H1 (cell line): ENCODE measurements around the gene PRDX5. TPM values are rescaled to one million over a fixed set of nuclear protein-coding genes. Genes with fewer than 3 reads are reported as not detected.

Source experiments
- CREB1 ChIP-seq: IDR thresholded peaks from 2 replicates; pipeline ENCODE4 v1.6.1; 2012; ENCODE audit warnings: inconsistent platforms
- JUND ChIP-seq: IDR thresholded peaks from 2 replicates; pipeline ENCODE4 v1.6.1; 2011; ENCODE audit warnings: mild to moderate bottlenecking, improper control_type of control experiment, low read length
- PHF8 ChIP-seq: fragments of 200-600 bp; sonication (generic); conservative IDR thresholded peaks from 2 replicates; pipeline ENCODE4 v1.7.1; 2012; ENCODE audit warnings: low read depth, mild to moderate bottlenecking, inconsistent platforms, low read length, moderate library complexity
- SRF ChIP-seq: IDR thresholded peaks from 2 replicates; pipeline ENCODE4 v1.6.1; 2011; ENCODE audit warnings: mild to moderate bottlenecking, low read depth, low read length, moderate library complexity
- YY1 ChIP-seq: IDR thresholded peaks from 2 replicates; pipeline ENCODE4 v1.6.1; 2011; ENCODE audit warnings: low read depth, mild to moderate bottlenecking, low read length
- polyA plus RNA-seq, 7 experiments: library from polyadenylated mRNA; depleted of rRNA in 3 of 7; stranded (reverse) in 5 of 7; unstranded in 2 of 7; fragments of >200 nt in 5 of 7; fragments of 200-250 nt in 2 of 7; gene quantifications; 1 replicate in 5 of 7; 2 replicates in 1 of 7; 4 replicates in 1 of 7; pipeline versions ENCODE4 v1.2.1 to v1.2.3, GENCODE V29; 2011 to 2013; ENCODE audit warnings: missing spikeins in 2 of 7, mixed read lengths in 2 of 7
- total RNA-seq: library from RNA; stranded (reverse); fragmentation: NEBNext Ultra II Directional; extraction: Animal tissue kit (Norgen Biotek cat#: 25700); gene quantifications from 2 replicates; pipeline ENCODE4 v1.2.1, GENCODE V29; 2021
- TF ChIP-seq, protein P1 (sequence below): IDR thresholded peaks from 2 replicates; pipeline ENCODE4 v1.6.1; 2012; ENCODE audit warnings: low read length, inconsistent platforms
- TF ChIP-seq, protein P2 (sequence below): IDR thresholded peaks from 2 replicates; pipeline ENCODE4 v1.6.1; 2012; ENCODE audit warnings: inconsistent platforms
- TF ChIP-seq, protein P3 (sequence below): IDR thresholded peaks from 2 replicates; pipeline ENCODE4 v1.6.1; 2012; ENCODE audit warnings: inconsistent platforms

Gene PRDX5
- total and polyA plus RNA-seq, 2 of the 8 experiments (the other 6 are each of a cell fraction or from before 2014, with no cell fraction given): 201 to 582 TPM

DNA sequence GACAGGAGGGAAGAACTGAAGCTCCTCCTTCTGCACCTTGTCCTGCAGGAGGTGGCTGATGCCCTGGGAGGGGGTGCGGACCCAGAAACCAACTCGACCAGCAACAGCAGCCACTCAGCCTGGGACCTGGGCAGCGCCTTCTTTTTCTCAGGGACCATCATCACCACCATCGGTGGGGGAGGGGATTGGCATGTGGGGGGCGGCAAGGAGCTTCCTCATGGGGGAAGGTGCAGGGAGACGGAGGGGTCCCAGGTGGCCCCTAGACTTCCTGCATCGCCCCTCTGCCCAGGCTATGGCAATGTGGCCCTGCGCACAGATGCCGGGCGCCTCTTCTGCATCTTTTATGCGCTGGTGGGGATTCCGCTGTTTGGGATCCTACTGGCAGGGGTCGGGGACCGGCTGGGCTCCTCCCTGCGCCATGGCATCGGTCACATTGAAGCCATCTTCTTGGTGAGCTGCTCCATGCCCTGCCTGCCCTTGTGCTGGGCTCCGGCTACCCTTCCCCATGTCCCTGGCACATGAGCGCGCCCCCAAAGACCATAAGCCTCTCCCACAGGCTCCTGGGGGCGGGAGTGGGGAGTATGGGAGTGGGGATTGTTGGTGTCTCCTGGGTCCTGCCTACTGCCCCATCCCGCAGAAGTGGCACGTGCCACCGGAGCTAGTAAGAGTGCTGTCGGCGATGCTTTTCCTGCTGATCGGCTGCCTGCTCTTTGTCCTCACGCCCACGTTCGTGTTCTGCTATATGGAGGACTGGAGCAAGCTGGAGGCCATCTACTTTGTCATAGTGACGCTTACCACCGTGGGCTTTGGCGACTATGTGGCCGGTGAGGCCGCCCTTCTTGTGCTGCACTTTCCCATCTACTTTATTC lies 20.9 kb upstream of the PRDX5 start (continued):
- TF ChIP-seq YY1 (no peak), CREB1 (no peak), SRF (no peak), PHF8 (no peak), JUND (no peak)
- TF ChIP-seq, protein P1, sequence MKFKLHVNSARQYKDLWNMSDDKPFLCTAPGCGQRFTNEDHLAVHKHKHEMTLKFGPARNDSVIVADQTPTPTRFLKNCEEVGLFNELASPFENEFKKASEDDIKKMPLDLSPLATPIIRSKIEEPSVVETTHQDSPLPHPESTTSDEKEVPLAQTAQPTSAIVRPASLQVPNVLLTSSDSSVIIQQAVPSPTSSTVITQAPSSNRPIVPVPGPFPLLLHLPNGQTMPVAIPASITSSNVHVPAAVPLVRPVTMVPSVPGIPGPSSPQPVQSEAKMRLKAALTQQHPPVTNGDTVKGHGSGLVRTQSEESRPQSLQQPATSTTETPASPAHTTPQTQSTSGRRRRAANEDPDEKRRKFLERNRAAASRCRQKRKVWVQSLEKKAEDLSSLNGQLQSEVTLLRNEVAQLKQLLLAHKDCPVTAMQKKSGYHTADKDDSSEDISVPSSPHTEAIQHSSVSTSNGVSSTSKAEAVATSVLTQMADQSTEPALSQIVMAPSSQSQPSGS: no peak
- TF ChIP-seq, protein P2, sequence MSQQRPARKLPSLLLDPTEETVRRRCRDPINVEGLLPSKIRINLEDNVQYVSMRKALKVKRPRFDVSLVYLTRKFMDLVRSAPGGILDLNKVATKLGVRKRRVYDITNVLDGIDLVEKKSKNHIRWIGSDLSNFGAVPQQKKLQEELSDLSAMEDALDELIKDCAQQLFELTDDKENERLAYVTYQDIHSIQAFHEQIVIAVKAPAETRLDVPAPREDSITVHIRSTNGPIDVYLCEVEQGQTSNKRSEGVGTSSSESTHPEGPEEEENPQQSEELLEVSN: peak; percentile 77
- TF ChIP-seq, protein P3, sequence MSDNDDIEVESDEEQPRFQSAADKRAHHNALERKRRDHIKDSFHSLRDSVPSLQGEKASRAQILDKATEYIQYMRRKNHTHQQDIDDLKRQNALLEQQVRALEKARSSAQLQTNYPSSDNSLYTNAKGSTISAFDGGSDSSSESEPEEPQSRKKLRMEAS: peak; percentile 87
